HCT116 (cell line): ENCODE data around the gene EHBP1.

Experiments
- ATF3 ChIP-seq: IDR thresholded peaks from 2 replicates; pipeline ENCODE4 v1.6.1; 2012
- CEBPB ChIP-seq: IDR thresholded peaks from 2 replicates; pipeline ENCODE4 v1.6.1; 2012; ENCODE audit warnings: low read depth
- CTCF ChIP-seq, 3 experiments: fragments of 200-600 bp in 1 of 3; sonication (generic) in 1 of 3; IDR thresholded peaks in 2 of 3; conservative IDR thresholded peaks in 1 of 3; 2 replicates each; pipeline ENCODE4 v1.5.1; 2012 to 2017; ENCODE audit warnings: low read depth in 2 of 3, low read length in 2 of 3, antibody characterized with exemption in 1 of 3, borderline replicate concordance in 1 of 3, control low read depth in 1 of 3, mild to moderate bottlenecking in 1 of 3, mixed read lengths in 1 of 3, mixed run types in 1 of 3, moderate library complexity in 1 of 3; ENCODE audit not compliant: insufficient read depth in 1 of 3
- EGR1 ChIP-seq: IDR thresholded peaks from 2 replicates; pipeline ENCODE4 v1.6.1; 2012; ENCODE audit warnings: low read depth
- EZH2 ChIP-seq: fragments of 200-600 bp; sonication (generic); IDR thresholded peaks from 2 replicates; pipeline ENCODE4 v1.6.1; 2017; ENCODE audit warnings: antibody characterized with exemption, mixed run types
- EZH2phosphoT487 ChIP-seq: fragments of 200-600 bp; IDR thresholded peaks from 2 replicates; pipeline ENCODE4 v1.6.1; 2018; ENCODE audit warnings: antibody characterized with exemption, borderline replicate concordance
- POLR2A ChIP-seq: IDR thresholded peaks from 2 replicates; pipeline ENCODE4 v1.7.0; 2011; ENCODE audit warnings: borderline replicate concordance; ENCODE audit not compliant: insufficient read depth, insufficient read length; ENCODE audit errors: extremely low read depth
- RAD21 ChIP-seq: IDR thresholded peaks from 2 replicates; pipeline ENCODE4 v1.6.1; 2012; ENCODE audit warnings: low read depth, mild to moderate bottlenecking
- SIN3A ChIP-seq: IDR thresholded peaks from 2 replicates; pipeline ENCODE4 v1.6.1; 2012; ENCODE audit warnings: low read depth
- SRF ChIP-seq: IDR thresholded peaks from 2 replicates; pipeline ENCODE4 v1.6.1; 2012; ENCODE audit warnings: low read depth
- YY1 ChIP-seq: IDR thresholded peaks from 2 replicates; pipeline ENCODE4 v1.6.1; 2011; ENCODE audit warnings: low read length, low read depth, moderate library complexity, mild to moderate bottlenecking; ENCODE audit not compliant: insufficient replicate concordance; ENCODE audit errors: extremely low read depth

DNA sequence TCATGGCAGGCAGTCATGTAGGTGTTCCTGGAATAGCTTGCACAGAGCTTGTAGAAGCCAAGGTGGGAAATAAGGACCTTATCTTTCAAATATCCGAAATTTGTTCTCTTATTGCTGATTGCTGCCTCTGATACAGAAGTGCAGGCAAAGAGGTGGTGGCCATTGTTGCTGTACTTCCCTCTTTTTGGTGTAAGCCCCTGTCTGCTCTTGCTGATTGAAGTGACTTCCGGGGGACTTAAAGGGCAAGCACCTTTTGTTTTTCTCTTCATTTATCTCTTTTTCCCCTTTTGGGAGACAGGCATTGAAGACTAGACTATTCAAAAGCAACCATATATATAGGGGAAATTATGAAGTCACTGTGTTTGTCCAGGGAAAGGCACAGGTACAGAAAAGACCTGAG, 213.5 kb downstream of the EHBP1 start:
- TF ChIP-seq ATF3, result no peak
- no peak for TF ChIP-seq CTCF (IDR thresholded peaks at IDR 0.05 in 2 of 3, conservative IDR thresholded peaks at IDR 0.05 in 1 of 3; ENCODE audit: borderline replicate concordance in 1 of 3, insufficient read depth in 1 of 3, low read depth in 2 of 3, low read length in 2 of 3)
- TF ChIP-seq CEBPB, result no peak
- no peak for TF ChIP-seq SIN3A
- TF ChIP-seq POLR2A, result no peak
- TF ChIP-seq RAD21, result no peak
- no peak for TF ChIP-seq EZH2
- TF ChIP-seq EGR1, result no peak
- no peak for TF ChIP-seq YY1
- no peak for TF ChIP-seq EZH2phosphoT487
- no peak for TF ChIP-seq SRF
